GM12878 (cell line): ENCODE results near the gene NEGR1. TPM values are rescaled to one million over a fixed set of nuclear protein-coding genes. Genes with fewer than 3 reads are reported as not detected.

Experiments used
- ATAC-seq: fragments of 200-7000 bp; cut with Tn5 transposase; 3 replicates; pipeline ENCODE4 v1.9.1; 2020; ENCODE audit warnings: mild to moderate bottlenecking, moderate library complexity
- BruUV-seq: library from RNA; stranded (reverse); fragments of 400-500 nt; replicated peaks from 2 replicates; lab custom pipeline; 2021; lab: Mats Ljungman, UMichigan
- CTCF ChIA-PET: fragments of 300-600 bp; sonication (Branson Sonifier 250); formaldehyde crosslinking; extraction: SDS; loops from one replicate; lab custom pipeline; 2021; ENCODE audit warnings: inconsistent platforms; lab: Yijun Ruan, JAX
- POLR2A ChIA-PET: fragments of 350-600 bp; formaldehyde crosslinking; extraction: SDS; loops from one replicate; lab custom pipeline; 2021; ENCODE audit warnings: inconsistent platforms; lab: Charles Lee
- RAD21 ChIA-PET: fragments of 300-600 bp; sonication (Branson Sonifier 250); formaldehyde crosslinking; loops from one replicate; lab custom pipeline; 2023; ENCODE audit warnings: antibody characterized with exemption; ENCODE audit not compliant: unreplicated experiment; lab: Charles Lee
- SMC1A ChIA-PET: fragments of 300-600 bp; sonication (Branson Sonifier 250); formaldehyde crosslinking; loops from one replicate; lab custom pipeline; 2023; ENCODE audit not compliant: unreplicated experiment, uncharacterized antibody; lab: Charles Lee
- DNase-seq: peaks from one replicate; pipeline ENCODE4 v3.0.0-alpha.2; 2011; ENCODE audit warnings: low read depth, low spot score
- FAIRE-seq: peaks from 3 replicates; lab custom pipeline; 2011; peaks lifted over from hg19 to GRCh38; lab: Jason Lieb, UNC
- H2AFZ ChIP-seq: 2 replicates; pipeline ENCODE4 v1.6.0; 2011; ENCODE audit warnings: low read depth, low read length, control low read depth; ENCODE audit not compliant: control insufficient read depth
- H3K27ac ChIP-seq: 2 replicates; pipeline ENCODE4 v1.5.1; 2011; ENCODE audit warnings: control low read depth; ENCODE audit not compliant: control insufficient read depth, insufficient read depth
- H3K27me3 ChIP-seq, 2 experiments: replicated peaks in 1 of 2; 2 replicates each; pipeline versions ENCODE4 v1.6.0 to v1.6.1; 2011; ENCODE audit warnings: low read length in 1 of 2; ENCODE audit not compliant: control insufficient read depth in 2 of 2, insufficient read depth in 2 of 2
- H3K36me3 ChIP-seq, 2 experiments: 2 replicates each; pipeline ENCODE4 v1.5.1; 2011; ENCODE audit warnings: low read length in 1 of 2; ENCODE audit not compliant: control insufficient read depth in 2 of 2, insufficient read depth in 2 of 2
- H3K4me1 ChIP-seq: 2 replicates; pipeline ENCODE4 v1.6.1; 2011; ENCODE audit warnings: mild to moderate bottlenecking, low read length, moderate library complexity, mixed read lengths; ENCODE audit not compliant: control insufficient read depth, insufficient read depth
- H3K4me2 ChIP-seq: 2 replicates; pipeline ENCODE4 v1.6.0; 2011; ENCODE audit warnings: control low read depth; ENCODE audit not compliant: control insufficient read depth, insufficient read depth
- H3K4me3 ChIP-seq: fragments of 200-600 bp; sonication (generic); 2 replicates; pipeline ENCODE4 v1.5.1; 2016
- H3K79me2 ChIP-seq: 2 replicates; pipeline ENCODE4 v1.6.0; 2011; ENCODE audit warnings: low read length; ENCODE audit not compliant: control insufficient read depth, insufficient read depth
- H3K9ac ChIP-seq: 2 replicates; pipeline ENCODE4 v1.8.0; 2011; ENCODE audit warnings: low read length, control low read depth, mixed read lengths; ENCODE audit not compliant: control insufficient read depth, insufficient read depth
- H3K9me3 ChIP-seq: replicated peaks from 3 replicates; pipeline ENCODE4 v1.5.1; 2011; ENCODE audit warnings: mild to moderate bottlenecking, low read length; ENCODE audit not compliant: control insufficient read depth, insufficient read depth
- H4K20me1 ChIP-seq: 2 replicates; pipeline ENCODE4 v1.6.0; 2011; ENCODE audit not compliant: control insufficient read depth, insufficient read depth
- BHLHE40 ChIP-seq, 2 experiments: fragments of 450-650 bp in 1 of 2; IDR thresholded peaks; 2 replicates each; pipeline ENCODE4 v1.6.1; 2011 to 2017; ENCODE audit warnings: low read depth in 2 of 2, borderline replicate concordance in 1 of 2, improper control_type of control experiment in 1 of 2, low read length in 1 of 2, mild to moderate bottlenecking in 1 of 2
- CBX3 ChIP-seq: fragments of 200-600 bp; sonication (generic); IDR thresholded peaks from 2 replicates; pipeline ENCODE4 v1.6.1; 2016; ENCODE audit warnings: low read depth, borderline replicate concordance
- CEBPB ChIP-seq, 2 experiments: fragments of 150-350 bp in 1 of 2; IDR thresholded peaks; 2 replicates each; pipeline ENCODE4 v1.6.1; 2012 to 2014; ENCODE audit warnings: low read depth in 2 of 2, low read length in 2 of 2, borderline replicate concordance in 1 of 2, inconsistent platforms in 1 of 2
- CUX1 ChIP-seq: IDR thresholded peaks from 2 replicates; pipeline ENCODE4 v1.6.1; 2012; ENCODE audit warnings: improper control_type of control experiment, low read depth, low read length; ENCODE audit not compliant: insufficient replicate concordance
- GABPA ChIP-seq: IDR thresholded peaks from 2 replicates; pipeline ENCODE4 v1.6.1; 2014; ENCODE audit warnings: antibody characterized with exemption, low read depth, mild to moderate bottlenecking, inconsistent platforms
- HDGF ChIP-seq: fragments of 450-650 bp; IDR thresholded peaks from 2 replicates; pipeline ENCODE4 v1.6.1; 2016; ENCODE audit warnings: antibody characterized with exemption
- IRF3 ChIP-seq: fragments of 450-650 bp; IDR thresholded peaks from 2 replicates; pipeline ENCODE4 v1.6.1; 2014; ENCODE audit warnings: mild to moderate bottlenecking
- JUNB ChIP-seq: IDR thresholded peaks from 2 replicates; pipeline ENCODE4 v1.6.1; 2016; ENCODE audit warnings: antibody characterized with exemption, mild to moderate bottlenecking
- NBN ChIP-seq: fragments of 450-650 bp; IDR thresholded peaks from 2 replicates; pipeline ENCODE4 v1.6.1; 2016
- NFIC ChIP-seq: IDR thresholded peaks from 2 replicates; pipeline ENCODE4 v1.6.1; 2012; ENCODE audit warnings: low read depth, mild to moderate bottlenecking, inconsistent platforms, low read length, moderate library complexity
- PKNOX1 ChIP-seq: fragments of 450-650 bp; IDR thresholded peaks from 2 replicates; pipeline ENCODE4 v1.6.1; 2016; ENCODE audit warnings: mild to moderate bottlenecking
- RAD51 ChIP-seq: fragments of 450-650 bp; IDR thresholded peaks from 2 replicates; pipeline ENCODE4 v1.6.1; 2016; ENCODE audit warnings: moderate library complexity, mild to moderate bottlenecking, inconsistent platforms
- SP1 ChIP-seq: IDR thresholded peaks from one replicate; pipeline ENCODE4 v1.6.1; 2011; ENCODE audit warnings: low read depth, low read length
- SPI1 ChIP-seq: IDR thresholded peaks from 2 replicates; pipeline ENCODE4 v1.6.1; 2011; ENCODE audit warnings: low read depth, mild to moderate bottlenecking, low read length, moderate library complexity, borderline replicate concordance; ENCODE audit not compliant: insufficient read depth
- STAT1 ChIP-seq: fragments of 450-650 bp; conservative IDR thresholded peaks from 2 replicates; pipeline ENCODE4 v1.6.1; 2014; ENCODE audit warnings: antibody characterized with exemption, mild to moderate bottlenecking
- TARDBP ChIP-seq: IDR thresholded peaks from 2 replicates; pipeline ENCODE4 v1.6.1; 2016; ENCODE audit warnings: borderline replicate concordance
- WRNIP1 ChIP-seq: IDR thresholded peaks from 2 replicates; pipeline ENCODE4 v1.6.1; 2011; ENCODE audit warnings: low read depth, low read length, improper control_type of control experiment, borderline replicate concordance
- ZNF274 ChIP-seq: IDR thresholded peaks from one replicate; pipeline ENCODE4 v1.8.0; 2011; ENCODE audit not compliant: insufficient read length, insufficient read depth
- WGBS: methylation state at CpG from one replicate; pipeline ENCODE4 v1.1.6; 2016; ENCODE audit warnings: low lambda C conversion rate; ENCODE audit not compliant: insufficient replicate concordance, insufficient coverage; ENCODE audit errors: missing lambda C conversion rate; 5-methylcytosine and 5-hydroxymethylcytosine counted together
- in situ Hi-C: fragments of 300-500 bp; cut with MboI; formaldehyde crosslinking; loops from 9 replicates; pipeline ENCODE4 v1.14.3; 2018; ENCODE audit warnings: mixed read lengths
- intact Hi-C: fragments of 100-400 bp; cut with micrococcal nuclease; formaldehyde crosslinking; loops from one replicate; pipeline ENCODE4 v1.14.2; 2022; ENCODE audit not compliant: unreplicated experiment
- polyA plus RNA-seq, 11 experiments: library from polyadenylated mRNA; depleted of rRNA in 4 of 11; unstranded in 6 of 11; stranded (reverse) in 5 of 11; fragments of >200 nt; fragmentation: Nextera tagmentation in 4 of 11; fragmentation: Illumina TruSeq in 1 of 11; extraction: Ambion mirVana in 4 of 11; extraction: Trizol in 1 of 11; gene quantifications; 1 replicate in 1 of 11; 2 replicates in 10 of 11; pipeline versions ENCODE4 v1.2.1 to v1.2.3, GENCODE V29; 2011 to 2016; ENCODE audit warnings: inconsistent platforms in 2 of 11, missing spikeins in 2 of 11, low read depth in 1 of 11
- total RNA-seq, 4 experiments: library from RNA; depleted of rRNA in 3 of 4; stranded (reverse); fragments of >200 nt in 3 of 4; fragmentation: Illumina TruSeq in 1 of 4; extraction: Trizol in 1 of 4; gene quantifications; 2 replicates each; pipeline versions ENCODE4 v1.2.1 to v1.2.3, GENCODE V29; 2013 to 2021

The NEGR1 gene
- total and polyA plus RNA-seq, 10 of the 15 experiments (the other 5 are each of a cell fraction or from before 2014, with no cell fraction given): under 0.01 to 0.03 (median 0.01) TPM; not detected in 7

- no peak for TF ChIP-seq CUX1
Observed at GRCh38 chr1:71979882-71980281, 302.5 kb downstream of the NEGR1 start (continued).

- Histone ChIP-seq H3K4me1 (no peaks in the 10 kb centered on the region), H3K9me3 (no peaks in the 10 kb centered on the region), H3K4me2 (no peak overlapping the region), H3K4me3 (no peak overlapping the region), H3K27me3 (no peaks in the 10 kb centered on the region), H3K27ac (no peak overlapping the region), H3K9ac (no peak overlapping the region), H3K79me2 (no peaks in the 10 kb centered on the region), H2AFZ (no peak overlapping the region), H4K20me1 (no peaks in the 10 kb centered on the region), H3K36me3 (no peaks in the 10 kb centered on the region)
- ChIA-PET SMC1A (no interaction called here), CTCF (interaction anchor here (1.2 kb wide), 1 partner anchor 17 kb away, joined by 4 read pairs; no protein-coding TSS in a partner anchor), RAD21 (no interaction called here), POLR2A (no interaction called here)
- DNase-seq (no peak), ATAC-seq (peak; percentile 98), FAIRE-seq (peak; percentile 18)
- intact Hi-C loops: no loop called here
- 0% methylated on average over 2 of the region's 2 CpGs for whole genome bisulfite sequencing
- in situ Hi-C loops: no loop called here
- BruUV-seq: no TSS peak
- TF ChIP-seq JUNB (peak; percentile 92), HDGF (no peak), RAD51 (peak; percentile 70; the same call in 1 of the 2 replicates), NBN (no peak), CBX3 (no peak), GABPA (no peak), PKNOX1 (no peak), BHLHE40 (IDR thresholded peaks at IDR 0.05; ENCODE audit: borderline replicate concordance in 1 of 2, low read depth in 2 of 2, low read length in 1 of 2) (peak in 1 of 2 experiments; percentile 16; a peak in 1 of 4 replicates), SP1 (no peak), TARDBP (no peak), SPI1 (peak; percentile 54; the same call in 1 of the 2 replicates), NFIC (peak; percentile 83), WRNIP1 (no peak), CEBPB (IDR thresholded peaks at IDR 0.05; ENCODE audit: borderline replicate concordance in 1 of 2, low read depth in 2 of 2, low read length in 2 of 2) (no peak), ZNF274 (no peak), IRF3 (no peak), STAT1 (no peak)
Observed at GRCh38 chr1:71967670-71968069, 314.7 kb downstream of the NEGR1 start.
